CD4-positive, alpha-beta memory T cell (primary cell): Measurements from ENCODE around the gene STK32C. TPM values are rescaled to one million over a fixed set of nuclear protein-coding genes. Genes with fewer than 3 reads are reported as not detected.

Experiments
- CTCF ChIA-PET: fragments of 350-600 bp; sonication (Branson Sonifier 250); formaldehyde crosslinking; loops from one replicate; lab custom pipeline; 2021; ENCODE audit warnings: inconsistent platforms; ENCODE audit not compliant: partially characterized antibody; lab: Charles Lee
- POLR2A ChIA-PET: fragments of 350-600 bp; sonication (Branson Sonifier 250); formaldehyde crosslinking; loops from one replicate; lab custom pipeline; 2021; ENCODE audit not compliant: partially characterized antibody; lab: Charles Lee
- DNase-seq, 5 donors: peaks; one replicate each; pipeline versions ENCODE4 v3.0.0 to v3.0.0-alpha.2; 2020 to 2022; ENCODE audit warnings: mixed read lengths in 1 of 5
- H3K27ac ChIP-seq: one replicate; pipeline ENCODE4 v1.7.0; 2013; ENCODE audit warnings: low read depth, low read length
- H3K27me3 ChIP-seq: 2 replicates; pipeline ENCODE4 v1.7.0; 2013; ENCODE audit warnings: mild to moderate bottlenecking, low read length, moderate library complexity; ENCODE audit not compliant: insufficient read depth
- H3K36me3 ChIP-seq: 2 replicates; pipeline ENCODE4 v1.7.0; 2013; ENCODE audit warnings: mild to moderate bottlenecking, low read length, moderate library complexity; ENCODE audit not compliant: insufficient read depth
- H3K4me1 ChIP-seq: 2 replicates; pipeline ENCODE4 v1.7.0; 2013; ENCODE audit warnings: mild to moderate bottlenecking, low read length, moderate library complexity; ENCODE audit not compliant: insufficient read depth
- H3K4me3 ChIP-seq, 2 donors: one replicate each; pipeline ENCODE4 v1.7.0; 2013; ENCODE audit warnings: low read length in 2 of 2, mild to moderate bottlenecking in 1 of 2
- H3K9me3 ChIP-seq, 2 donors: one replicate each; pipeline ENCODE4 v1.7.0; 2013; ENCODE audit warnings: low read length in 2 of 2, control low read depth in 1 of 2; ENCODE audit not compliant: control insufficient read depth in 1 of 2
- H3K27ac Mint-ChIP-seq, 7 donors: one replicate each; pipeline ENCODE4 v1.8.0; 2020 to 2021; ENCODE audit warnings: mixed read lengths in 7 of 7, mild to moderate bottlenecking in 6 of 7, inconsistent platforms in 3 of 7, moderate library complexity in 3 of 7
- H3K27me3 Mint-ChIP-seq, 2 donors: one replicate each; pipeline ENCODE4 v1.8.0; 2020 to 2021; ENCODE audit warnings: mixed read lengths in 2 of 2
- H3K36me3 Mint-ChIP-seq, 2 donors: one replicate each; pipeline ENCODE4 v1.8.0; 2020 to 2021; ENCODE audit warnings: mixed read lengths in 2 of 2, inconsistent platforms in 1 of 2, mild to moderate bottlenecking in 1 of 2
- H3K4me1 Mint-ChIP-seq, 4 donors: one replicate each; pipeline ENCODE4 v1.8.0; 2020 to 2021; ENCODE audit warnings: mixed read lengths in 4 of 4, mild to moderate bottlenecking in 1 of 4
- H3K4me3 Mint-ChIP-seq, 8 donors: one replicate each; pipeline ENCODE4 v1.8.0; 2020 to 2021; ENCODE audit warnings: mixed read lengths in 8 of 8, mild to moderate bottlenecking in 7 of 8, moderate library complexity in 6 of 8, inconsistent platforms in 3 of 8
- H3K9me3 Mint-ChIP-seq, 8 donors: one replicate each; pipeline ENCODE4 v1.8.0; 2020 to 2021; ENCODE audit warnings: mixed read lengths in 8 of 8, mild to moderate bottlenecking in 5 of 8, inconsistent platforms in 3 of 8, moderate library complexity in 1 of 8
- intact Hi-C: fragments of 100-400 bp; cut with micrococcal nuclease; formaldehyde crosslinking; loops from one replicate; pipeline ENCODE4 v1.15.1; 2023
- polyA plus RNA-seq, 2 donors: library from polyadenylated mRNA; unstranded; fragments of 300-500 nt; fragmentation: Illumina TruSeq; gene quantifications; one replicate each; pipeline ENCODE4 v1.2.3, GENCODE V29; 2021
- total RNA-seq, 2 experiments: library from RNA; stranded (reverse); gene quantifications; one replicate each; pipeline ENCODE4 v1.2.3, GENCODE V29; 2021

Gene STK32C
- total and polyA plus RNA-seq, 4 experiments from 2014 or later = 7.5 to 14.7 (median 10.6) TPM

- Mint-ChIP-seq H3K27me3 (no peaks in the 10 kb centered on the region), H3K27ac (peak overlapping the region in 1 of 7 donors; percentile 47), H3K4me1 (peaks cover 0 to 2% (median under 1%) of the 10 kb centered on the region in 4 donors), H3K4me3 (no peak overlapping the region), H3K9me3 (no peaks in the 10 kb centered on the region), H3K36me3 (no peaks in the 10 kb centered on the region)
- Histone ChIP-seq H3K4me1 (no peaks in the 10 kb centered on the region), H3K27ac (no peak overlapping the region), H3K4me3 (no peak overlapping the region), H3K9me3 (no peaks in the 10 kb centered on the region), H3K36me3 (no peaks in the 10 kb centered on the region), H3K27me3 (no peaks in the 10 kb centered on the region)
- peak in 1 of 5 donors; percentile 16 for DNase-seq
- CTCF ChIA-PET = no interaction called here
- intact Hi-C loops = no loop called here
- POLR2A ChIA-PET = no interaction called here
Measured at GRCh38 chr10:132238371-132239125, 69.2 kb downstream of the STK32C start.

- ChIA-PET POLR2A (no interaction called here), CTCF (no interaction called here)
- Histone ChIP-seq H3K27me3 (no peaks in the 10 kb centered on the region), H3K27ac (no peak overlapping the region), H3K9me3 (no peaks in the 10 kb centered on the region), H3K4me1 (peaks cover 1% of the 10 kb centered on the region), H3K36me3 (no peaks in the 10 kb centered on the region), H3K4me3 (no peak overlapping the region)
- peak in 1 of 5 donors; percentile 19 for DNase-seq
- Mint-ChIP-seq H3K9me3 (no peaks in the 10 kb centered on the region), H3K27me3 (no peaks in the 10 kb centered on the region), H3K4me3 (no peak overlapping the region), H3K4me1 (peaks cover 0 to 2% (median under 1%) of the 10 kb centered on the region in 4 donors), H3K27ac (no peak overlapping the region), H3K36me3 (no peaks in the 10 kb centered on the region)
- intact Hi-C loops = no loop called here
Measured at GRCh38 chr10:132237871-132238270, 69.9 kb downstream of the STK32C start.

GRCh38 chr10:132237396-132237795 lies 70.4 kb downstream of the STK32C start:
- H3K9me3 ChIP-seq = no peaks in the 10 kb centered on the region
- H3K4me1 ChIP-seq = peaks cover 6% of the 10 kb centered on the region
- Mint-ChIP-seq H3K9me3 (no peaks in the 10 kb centered on the region), H3K27ac (no peak overlapping the region), H3K4me1 (peaks cover 0 to 4% (median 2%) of the 10 kb centered on the region in 4 donors), H3K36me3 (no peaks in the 10 kb centered on the region), H3K4me3 (no peak overlapping the region), H3K27me3 (no peaks in the 10 kb centered on the region)
- H3K27me3 ChIP-seq = no peaks in the 10 kb centered on the region
- intact Hi-C loops = no loop called here
- no peak overlapping the region for H3K4me3 ChIP-seq
- no peak for DNase-seq
- no peaks in the 10 kb centered on the region for H3K36me3 ChIP-seq
- ChIA-PET POLR2A (no interaction called here), CTCF (no interaction called here)
- H3K27ac ChIP-seq = no peak overlapping the region

- H3K27ac ChIP-seq = no peak overlapping the region
- no peak overlapping the region for H3K27ac Mint-ChIP-seq
- H3K27me3 ChIP-seq = no peaks in the 10 kb centered on the region
- CTCF ChIA-PET = no interaction called here
- intact Hi-C loops = no loop called here
- H3K9me3 ChIP-seq = no peaks in the 10 kb centered on the region
- H3K36me3 ChIP-seq = no peaks in the 10 kb centered on the region
- no peak overlapping the region for H3K4me3 ChIP-seq
- H3K4me1 ChIP-seq = peaks cover 11% of the 10 kb centered on the region
- no peaks in the 10 kb centered on the region for H3K36me3 Mint-ChIP-seq
- no peaks in the 10 kb centered on the region for H3K9me3 Mint-ChIP-seq
- H3K4me3 Mint-ChIP-seq = no peak overlapping the region
- POLR2A ChIA-PET = no interaction called here
- peak in 1 of 5 donors; percentile 26 for DNase-seq
- no peaks in the 10 kb centered on the region for H3K27me3 Mint-ChIP-seq
- H3K4me1 Mint-ChIP-seq = peaks cover 0 to 7% (median 2%) of the 10 kb centered on the region in 4 donors
Measured at GRCh38 chr10:132236881-132237280, 70.9 kb downstream of the STK32C start.

- CTCF ChIA-PET = no interaction called here
Measured at GRCh38 chr10:132236161-132236560, 71.6 kb downstream of the STK32C start.

GRCh38 chr10:132234860-132235259 lies 72.9 kb downstream of the STK32C start:
- Histone ChIP-seq H3K27ac (no peak overlapping the region), H3K4me1 (peaks cover 12% of the 10 kb centered on the region), H3K27me3 (no peaks in the 10 kb centered on the region), H3K4me3 (no peak overlapping the region), H3K36me3 (no peaks in the 10 kb centered on the region), H3K9me3 (no peaks in the 10 kb centered on the region)
- Mint-ChIP-seq H3K4me3 (no peak overlapping the region), H3K27ac (no peak overlapping the region), H3K27me3 (no peaks in the 10 kb centered on the region), H3K9me3 (no peaks in the 10 kb centered on the region), H3K4me1 (peaks cover 3 to 10% (median 7%) of the 10 kb centered on the region in 4 donors), H3K36me3 (no peaks in the 10 kb centered on the region)
- peak in 1 of 5 donors; percentile 6 for DNase-seq
- intact Hi-C loops = no loop called here
- POLR2A ChIA-PET = no interaction called here
- CTCF ChIA-PET = no interaction called here

More at GRCh38 chr10:132236161-132236560, 71.6 kb downstream of the STK32C start:
- peak in 1 of 5 donors; percentile 17 for DNase-seq
- Histone ChIP-seq H3K36me3 (no peaks in the 10 kb centered on the region), H3K27ac (no peak overlapping the region), H3K4me1 (peaks cover 12% of the 10 kb centered on the region), H3K4me3 (no peak overlapping the region), H3K9me3 (no peaks in the 10 kb centered on the region), H3K27me3 (no peaks in the 10 kb centered on the region)
- POLR2A ChIA-PET = no interaction called here
- H3K4me1 Mint-ChIP-seq = peaks cover 0 to 9% (median 4%) of the 10 kb centered on the region in 4 donors
- H3K36me3 Mint-ChIP-seq = no peaks in the 10 kb centered on the region
- no peak overlapping the region for H3K27ac Mint-ChIP-seq
- no peaks in the 10 kb centered on the region for H3K9me3 Mint-ChIP-seq
- H3K4me3 Mint-ChIP-seq = no peak overlapping the region
- intact Hi-C loops = no loop called here
- no peaks in the 10 kb centered on the region for H3K27me3 Mint-ChIP-seq

GRCh38 chr10:132233501-132234085 lies 74.2 kb downstream of the STK32C start:
- Histone ChIP-seq H3K4me3 (no peak overlapping the region), H3K36me3 (no peaks in the 10 kb centered on the region), H3K4me1 (peaks cover 16% of the 10 kb centered on the region), H3K27ac (no peak overlapping the region), H3K9me3 (no peaks in the 10 kb centered on the region), H3K27me3 (no peaks in the 10 kb centered on the region)
- intact Hi-C loops = no loop called here
- Mint-ChIP-seq H3K27me3 (no peaks in the 10 kb centered on the region), H3K4me3 (no peak overlapping the region), H3K27ac (no peak overlapping the region), H3K36me3 (no peaks in the 10 kb centered on the region), H3K4me1 (peaks cover 8 to 15% (median 11%) of the 10 kb centered on the region in 4 donors), H3K9me3 (no peaks in the 10 kb centered on the region)
- POLR2A ChIA-PET = no interaction called here
- CTCF ChIA-PET = no interaction called here
- no peak for DNase-seq
